BLaER1 treated with 17β-estradiol and CSF1 and Interleukin-3, amounts not matched to agents 10 nM and 100 nM (cell line): ENCODE results near the gene ISM1.

ENCODE experiments used
- H3K27ac ChIP-seq, 11 experiments: shearing (Covaris generic); formaldehyde crosslinking; 2 replicates each; pipeline ENCODE4 v1.8.1; 2022
- H3K27me3 ChIP-seq, 11 experiments: shearing (Covaris generic); formaldehyde crosslinking; 2 replicates each; pipeline ENCODE4 v1.8.1; 2022
- H3K36me3 ChIP-seq, 11 experiments: shearing (Covaris generic); formaldehyde crosslinking; 2 replicates each; pipeline ENCODE4 v1.8.1; 2022
- H3K4me1 ChIP-seq, 10 experiments: shearing (Covaris generic); formaldehyde crosslinking; 2 replicates each; pipeline ENCODE4 v1.8.1; 2022
- H3K4me2 ChIP-seq, 11 experiments: shearing (Covaris generic); formaldehyde crosslinking; 2 replicates each; pipeline ENCODE4 v1.8.1; 2022
- H3K4me3 ChIP-seq, 10 experiments: shearing (Covaris generic); formaldehyde crosslinking; 2 replicates each; pipeline ENCODE4 v1.8.1; 2022
- H3K9ac ChIP-seq, 11 experiments: shearing (Covaris generic); formaldehyde crosslinking; 2 replicates each; pipeline ENCODE4 v1.8.1; 2022
- H3K9me3 ChIP-seq, 11 experiments: shearing (Covaris generic); formaldehyde crosslinking; replicated peaks in 1 of 11; 2 replicates each; pipeline ENCODE4 v1.8.1; 2022
- H4K20me1 ChIP-seq, 11 experiments: shearing (Covaris generic); formaldehyde crosslinking; 2 replicates each; pipeline ENCODE4 v1.8.1; 2022
- Cebpa-rat ChIP-seq, 11 experiments: shearing (Covaris generic); IDR thresholded peaks; 2 replicates each; pipeline ENCODE4 v1.8.1; 2022

ISM1 gene

DNA sequence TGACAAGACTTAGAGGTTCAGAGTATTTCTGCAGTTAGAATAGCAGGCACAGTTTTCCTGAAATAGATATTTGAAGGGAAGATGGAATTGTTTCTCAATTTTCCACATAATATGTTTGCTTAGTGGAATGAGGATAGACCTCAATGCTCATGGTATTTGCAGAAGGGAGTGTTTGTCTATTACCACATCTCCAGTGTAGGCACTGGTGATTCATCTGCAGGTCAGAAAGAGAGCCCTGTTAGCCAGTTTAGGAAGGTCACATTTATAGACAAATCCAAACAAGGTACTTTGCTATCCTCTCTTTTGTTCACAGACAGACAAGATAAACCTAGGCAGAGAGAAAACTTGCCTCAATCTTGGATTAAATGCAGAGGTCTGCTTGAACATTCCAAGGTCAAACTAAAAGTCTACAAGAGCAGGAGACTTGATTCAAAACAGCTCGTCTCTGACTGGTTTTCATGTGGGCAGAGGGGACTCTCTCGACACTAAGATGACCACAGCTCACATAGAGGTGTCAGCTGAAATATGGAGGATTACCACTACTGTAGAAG is 22.8 kb downstream of the ISM1 start:
- Histone ChIP-seq H3K27ac (no peak overlapping the region), H3K4me2 (no peak overlapping the region), H3K4me3 (no peak overlapping the region)

DNA sequence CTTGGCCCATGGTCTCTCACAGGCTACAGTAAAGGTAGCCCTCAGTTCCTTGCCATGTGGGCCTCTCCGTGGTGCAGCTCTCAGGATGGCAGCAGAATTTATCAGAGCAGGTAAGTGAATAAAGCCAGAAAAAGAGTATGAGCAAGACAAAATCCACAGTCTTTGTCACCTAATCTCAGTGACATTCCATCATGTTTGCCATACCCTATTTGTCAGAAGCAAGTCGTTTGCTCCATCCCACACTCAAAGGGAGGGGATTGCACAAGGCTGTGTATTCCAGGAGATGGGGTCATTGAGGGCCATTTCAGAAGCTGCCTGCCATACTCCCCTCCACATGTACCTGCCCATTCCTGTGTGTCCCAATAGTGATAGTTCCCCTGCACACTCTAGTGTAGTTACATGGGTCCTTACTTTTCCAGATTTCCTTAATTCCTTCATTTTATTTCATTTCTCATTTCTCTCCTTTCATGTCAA is 24.2 kb downstream of the ISM1 start:
- H3K9ac ChIP-seq = no peak overlapping the region
- no peak for TF ChIP-seq Cebpa-rat (IDR thresholded peaks at IDR 0.05)
- H3K4me2 ChIP-seq = no peak overlapping the region
- no peak overlapping the region for H3K4me3 ChIP-seq
- H3K27me3 ChIP-seq = no peaks in the 10 kb centered on the region
- H4K20me1 ChIP-seq = no peaks in the 10 kb centered on the region
- H3K36me3 ChIP-seq = no peaks in the 10 kb centered on the region
- H3K27ac ChIP-seq = no peak overlapping the region
- H3K9me3 ChIP-seq = no peaks in the 10 kb centered on the region
- H3K4me1 ChIP-seq = peaks cover 0 to 32% (median 24%) of the 10 kb centered on the region in 10 experiments; a peak in 17 of 20 replicates

More for the DNA sequence above, 22.8 kb downstream of the ISM1 start:
- H3K36me3 ChIP-seq = no peaks in the 10 kb centered on the region
- no peaks in the 10 kb centered on the region for H4K20me1 ChIP-seq
- no peak for TF ChIP-seq Cebpa-rat (IDR thresholded peaks at IDR 0.05)
- H3K4me1 ChIP-seq = peaks cover 0 to 28% (median 22%) of the 10 kb centered on the region in 10 experiments; a peak in 17 of 20 replicates
- no peaks in the 10 kb centered on the region for H3K9me3 ChIP-seq
- no peaks in the 10 kb centered on the region for H3K27me3 ChIP-seq
- no peak overlapping the region for H3K9ac ChIP-seq

DNA sequence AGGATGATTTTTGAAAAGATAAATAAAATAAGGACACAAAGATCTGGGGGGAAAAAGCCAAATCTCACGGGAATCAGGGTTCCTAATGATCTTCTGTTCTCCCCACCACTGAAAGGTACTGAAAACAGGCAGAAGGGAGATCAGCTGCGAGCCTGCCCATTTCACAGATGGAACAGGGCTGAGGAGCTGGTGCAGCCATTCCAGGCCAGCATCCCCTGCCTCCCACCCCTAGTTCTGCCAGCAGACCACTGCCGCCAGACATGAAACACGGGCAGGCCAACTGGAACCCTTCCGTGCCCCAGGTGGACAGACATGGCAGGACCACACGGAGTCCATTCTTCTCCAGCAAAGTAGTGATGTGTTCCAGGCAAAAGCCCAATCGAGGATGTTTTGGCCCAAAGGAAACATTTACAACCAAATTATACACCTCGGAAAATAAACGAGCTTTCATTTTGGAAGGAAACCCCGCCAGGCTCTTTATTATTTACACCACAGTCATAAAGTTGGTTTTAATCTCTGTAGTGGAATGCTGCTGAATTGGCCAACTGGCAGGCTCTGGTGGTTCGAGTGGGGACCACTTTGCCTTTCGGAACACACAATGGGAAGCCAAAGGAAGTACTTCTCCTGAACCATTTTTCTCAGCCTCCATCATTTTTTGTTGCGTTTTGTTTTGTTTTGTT is 28.2 kb downstream of the ISM1 start:
- Histone ChIP-seq H3K4me2 (peak overlapping the region in 6 of 11 experiments; percentile 53 to 73 (median 64); a peak in 10 of 22 replicates), H3K4me1 (peaks cover 0 to 32% (median 24%) of the 10 kb centered on the region in 10 experiments; a peak in 17 of 20 replicates), H3K27ac (no peak overlapping the region), H3K9ac (no peak overlapping the region), H3K27me3 (no peaks in the 10 kb centered on the region), H3K4me3 (no peak overlapping the region), H3K9me3 (no peaks in the 10 kb centered on the region), H4K20me1 (no peaks in the 10 kb centered on the region), H3K36me3 (no peaks in the 10 kb centered on the region)
- no peak for TF ChIP-seq Cebpa-rat (IDR thresholded peaks at IDR 0.05)

DNA sequence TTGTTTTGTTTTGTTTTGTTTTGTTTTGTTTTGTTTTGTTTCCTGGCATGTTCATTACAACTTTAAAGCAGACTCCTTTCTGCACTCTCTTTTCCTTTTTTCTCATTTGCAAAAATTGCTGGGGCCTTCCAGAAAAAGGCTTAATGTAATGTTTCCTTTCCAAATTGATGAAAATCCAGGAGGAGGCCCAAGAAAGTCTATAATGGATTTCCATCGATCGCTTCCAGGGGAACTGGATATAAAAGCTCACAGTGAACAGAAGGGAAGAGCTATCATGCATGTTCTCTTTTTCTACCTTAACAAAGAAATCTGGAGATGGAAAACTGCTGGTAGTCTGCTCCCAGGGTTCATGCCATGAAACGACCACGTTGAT is 28.7 kb downstream of the ISM1 start:
- Histone ChIP-seq H3K27me3 (no peaks in the 10 kb centered on the region), H3K4me2 (no peak overlapping the region), H3K27ac (no peak overlapping the region), H3K4me3 (no peak overlapping the region), H3K4me1 (peaks cover 0 to 32% (median 24%) of the 10 kb centered on the region in 10 experiments; a peak in 17 of 20 replicates), H4K20me1 (no peaks in the 10 kb centered on the region), H3K36me3 (no peaks in the 10 kb centered on the region), H3K9me3 (no peaks in the 10 kb centered on the region), H3K9ac (no peak overlapping the region)
- no peak for TF ChIP-seq Cebpa-rat (IDR thresholded peaks at IDR 0.05)

DNA sequence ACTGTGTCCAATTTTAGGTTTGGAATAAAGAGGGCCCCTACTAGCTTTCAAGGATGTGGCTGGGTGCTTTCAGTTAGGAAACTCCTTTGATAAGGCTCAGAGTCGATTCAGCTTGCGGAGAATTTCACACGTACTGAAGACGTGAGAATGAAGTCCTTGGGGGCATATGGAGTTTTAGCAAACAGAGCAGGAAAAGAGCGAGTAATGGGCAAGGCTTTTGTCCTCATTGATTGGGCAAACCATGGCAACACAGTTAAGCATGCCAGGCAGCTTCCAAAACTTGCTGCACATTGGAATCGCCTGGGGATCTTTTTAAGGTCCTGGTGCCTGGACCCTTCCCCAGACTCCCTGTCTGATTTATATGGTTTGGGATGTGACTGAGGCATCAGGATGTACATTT is 29.2 kb downstream of the ISM1 start:
- Histone ChIP-seq H3K4me1 (peaks cover 0 to 32% (median 24%) of the 10 kb centered on the region in 10 experiments; a peak in 17 of 20 replicates), H4K20me1 (no peaks in the 10 kb centered on the region), H3K9me3 (no peaks in the 10 kb centered on the region), H3K4me3 (no peak overlapping the region), H3K27me3 (no peaks in the 10 kb centered on the region), H3K27ac (no peak overlapping the region), H3K9ac (no peak overlapping the region), H3K36me3 (no peaks in the 10 kb centered on the region), H3K4me2 (no peak overlapping the region)
- TF ChIP-seq Cebpa-rat (IDR thresholded peaks at IDR 0.05) = no peak

DNA sequence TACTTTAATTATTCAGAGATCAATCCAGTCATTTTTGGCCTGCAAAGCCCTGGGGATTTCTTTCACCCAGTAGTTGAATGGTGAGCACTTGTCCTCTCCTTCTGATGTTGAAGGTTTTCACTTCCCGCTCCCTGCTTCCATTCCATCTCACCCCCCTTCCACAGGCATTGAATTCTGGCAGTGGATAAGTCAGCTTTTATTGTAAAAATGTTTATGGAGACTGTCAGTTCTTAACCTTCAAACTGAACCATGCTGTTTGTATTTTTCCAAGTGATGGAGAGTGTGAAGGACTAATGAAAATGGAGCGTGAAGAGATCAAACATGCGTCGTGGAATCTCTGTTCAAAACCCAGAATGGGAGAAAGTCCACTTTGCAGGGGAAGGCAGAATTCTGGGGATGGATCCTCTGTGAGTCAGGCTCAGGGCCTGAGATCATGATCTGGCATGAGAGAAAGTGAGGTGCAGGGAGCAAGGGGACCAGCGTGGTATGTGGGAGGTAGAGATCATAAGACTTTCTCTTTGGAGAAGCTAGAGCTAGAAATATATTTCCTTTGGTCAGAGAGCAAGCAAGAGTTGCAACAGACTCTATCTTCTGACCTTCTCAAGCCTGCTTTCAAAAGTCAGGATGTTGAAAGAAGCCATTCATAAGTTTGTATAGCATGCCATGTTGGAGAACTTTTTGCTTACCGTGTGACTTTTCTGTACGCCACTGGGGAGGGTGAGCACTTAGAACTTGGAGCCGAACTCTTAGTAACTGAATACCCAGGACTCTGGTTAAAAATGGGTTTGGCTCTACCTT is 30.2 kb downstream of the ISM1 start:
- no peaks in the 10 kb centered on the region for H4K20me1 ChIP-seq
- H3K9me3 ChIP-seq = no peaks in the 10 kb centered on the region
- H3K4me1 ChIP-seq = peaks cover 0 to 31% (median 24%) of the 10 kb centered on the region in 10 experiments; a peak in 17 of 20 replicates
- H3K4me3 ChIP-seq = no peak overlapping the region
- H3K27me3 ChIP-seq = no peaks in the 10 kb centered on the region
- TF ChIP-seq Cebpa-rat (IDR thresholded peaks at IDR 0.05) = no peak
- no peak overlapping the region for H3K4me2 ChIP-seq
- no peak overlapping the region for H3K27ac ChIP-seq
- H3K36me3 ChIP-seq = no peaks in the 10 kb centered on the region
- H3K9ac ChIP-seq = no peak overlapping the region

DNA sequence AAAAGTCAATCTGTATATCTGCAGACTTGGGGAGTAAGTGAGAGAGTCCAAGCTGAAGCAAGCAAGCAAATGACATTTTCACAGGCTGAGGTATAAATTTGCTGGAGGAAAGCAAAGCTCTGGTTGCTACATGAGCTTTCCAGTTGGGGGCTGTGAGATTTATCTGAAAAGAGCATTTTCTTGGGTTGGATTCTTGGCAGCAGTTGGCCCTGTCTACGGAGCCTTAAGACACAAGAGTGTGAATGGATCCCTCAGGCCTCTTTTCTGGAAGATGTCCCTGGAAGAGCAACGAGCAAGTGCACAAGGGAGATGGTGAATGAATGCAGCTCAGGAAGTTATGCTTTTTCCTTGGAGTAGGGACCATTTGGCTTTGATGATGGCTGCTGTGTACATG is 30.8 kb downstream of the ISM1 start:
- no peak overlapping the region for H3K27ac ChIP-seq

DNA sequence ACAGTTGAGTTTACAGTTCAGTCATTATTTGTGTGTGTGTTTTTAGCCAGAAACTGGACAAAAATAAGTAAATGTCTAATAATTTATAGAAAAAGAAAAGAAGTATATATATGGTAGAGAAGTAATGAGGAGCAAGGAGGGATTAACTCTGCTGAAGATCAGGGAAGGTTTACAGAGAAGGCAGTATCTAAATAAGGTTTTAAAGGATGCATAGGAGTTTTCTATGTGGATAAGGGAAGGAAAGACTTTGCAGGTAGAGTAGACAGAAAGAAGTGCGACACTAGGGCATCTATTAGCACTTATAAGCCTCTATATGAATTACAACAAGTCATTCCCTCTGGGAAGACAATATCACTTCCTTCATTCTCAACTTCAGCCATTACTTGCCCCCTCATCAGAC is 34.3 kb downstream of the ISM1 start:
- Histone ChIP-seq H3K4me2 (no peak overlapping the region), H3K9ac (no peak overlapping the region), H3K27ac (no peak overlapping the region), H3K36me3 (no peaks in the 10 kb centered on the region), H3K9me3 (no peaks in the 10 kb centered on the region), H3K4me1 (no peaks in the 10 kb centered on the region), H3K4me3 (no peak overlapping the region), H3K27me3 (no peaks in the 10 kb centered on the region), H4K20me1 (no peaks in the 10 kb centered on the region)
- no peak for TF ChIP-seq Cebpa-rat (IDR thresholded peaks at IDR 0.05)

More for the DNA sequence above, 30.8 kb downstream of the ISM1 start:
- no peaks in the 10 kb centered on the region for H3K9me3 ChIP-seq
- TF ChIP-seq Cebpa-rat (IDR thresholded peaks at IDR 0.05) = no peak
- no peak overlapping the region for H3K4me3 ChIP-seq
- H3K9ac ChIP-seq = no peak overlapping the region
- no peak overlapping the region for H3K4me2 ChIP-seq
- H3K4me1 ChIP-seq = peaks cover 0 to 26% (median 22%) of the 10 kb centered on the region in 10 experiments; a peak in 17 of 20 replicates
- H3K27me3 ChIP-seq = no peaks in the 10 kb centered on the region
- H3K36me3 ChIP-seq = no peaks in the 10 kb centered on the region
- no peaks in the 10 kb centered on the region for H4K20me1 ChIP-seq

DNA sequence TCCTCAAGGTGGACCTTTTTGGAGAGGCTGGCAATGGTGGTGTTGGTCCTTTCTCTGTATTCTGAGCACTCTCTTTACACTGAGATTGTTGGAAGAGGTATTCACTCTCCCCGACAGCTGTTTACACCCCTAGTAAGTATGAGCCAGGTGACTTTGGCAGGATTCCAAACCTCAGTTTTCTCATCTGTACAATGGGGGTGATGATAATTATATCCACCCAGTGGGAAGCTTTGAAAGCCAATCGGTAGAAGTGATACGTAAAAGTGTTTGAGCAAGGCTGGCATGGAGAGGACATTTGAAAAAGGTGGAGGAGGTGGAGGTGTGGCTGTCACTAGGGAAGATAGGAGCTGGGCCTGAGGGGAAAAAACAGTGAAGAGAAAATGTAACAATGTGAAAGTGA is 35.5 kb downstream of the ISM1 start:
- Histone ChIP-seq H3K27me3 (no peaks in the 10 kb centered on the region), H4K20me1 (no peaks in the 10 kb centered on the region), H3K36me3 (no peaks in the 10 kb centered on the region), H3K4me3 (no peak overlapping the region), H3K9ac (no peak overlapping the region), H3K9me3 (no peaks in the 10 kb centered on the region), H3K4me1 (no peaks in the 10 kb centered on the region), H3K27ac (no peak overlapping the region), H3K4me2 (no peak overlapping the region)
- no peak for TF ChIP-seq Cebpa-rat (IDR thresholded peaks at IDR 0.05)
